ENCODE data around the gene PARD3.

The PARD3 gene

DNA sequence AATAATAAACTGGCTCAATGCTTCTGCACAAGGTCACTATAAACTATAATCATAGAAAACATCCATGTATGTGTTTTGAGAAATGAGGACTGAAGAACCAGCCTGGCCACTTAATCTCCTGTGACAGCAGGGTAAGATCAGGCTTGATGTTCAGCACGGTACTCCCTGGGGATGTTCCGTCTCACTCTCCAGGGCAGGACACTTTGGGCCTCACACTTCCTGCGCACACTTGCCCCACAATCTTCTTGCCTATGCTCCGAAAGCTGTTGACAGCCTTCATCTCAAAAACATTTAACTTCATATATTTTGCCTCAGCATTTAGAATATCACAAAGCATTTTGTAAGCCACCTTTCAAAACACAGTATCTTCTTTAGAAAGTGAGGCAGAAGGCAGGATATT, 92.7 kb downstream of the PARD3 start:
- no peaks in the 10 kb centered on the region for H3K9me3 ChIP-seq (ENCODE audit: control insufficient read depth, low read length)
- H3K27ac ChIP-seq (ENCODE audit: insufficient read depth, low read length, poor library complexity, severe bottlenecking): no peak overlapping the region
- no peaks in the 10 kb centered on the region for H3K36me3 ChIP-seq (ENCODE audit: control insufficient read depth, insufficient read depth, low read length)
- H3K4me3 ChIP-seq (ENCODE audit: insufficient read depth, low read depth, low read length, poor library complexity, severe bottlenecking): no peak overlapping the region
- no peak for DNase-seq
- no peaks in the 10 kb centered on the region for H3K4me1 ChIP-seq (ENCODE audit: control insufficient read depth, insufficient read depth, low read length, poor library complexity, severe bottlenecking)
- H3K27me3 ChIP-seq (replicated peaks; ENCODE audit: control insufficient read depth, insufficient read depth, low read length, poor library complexity, severe bottlenecking): no peaks in the 10 kb centered on the region

DNA sequence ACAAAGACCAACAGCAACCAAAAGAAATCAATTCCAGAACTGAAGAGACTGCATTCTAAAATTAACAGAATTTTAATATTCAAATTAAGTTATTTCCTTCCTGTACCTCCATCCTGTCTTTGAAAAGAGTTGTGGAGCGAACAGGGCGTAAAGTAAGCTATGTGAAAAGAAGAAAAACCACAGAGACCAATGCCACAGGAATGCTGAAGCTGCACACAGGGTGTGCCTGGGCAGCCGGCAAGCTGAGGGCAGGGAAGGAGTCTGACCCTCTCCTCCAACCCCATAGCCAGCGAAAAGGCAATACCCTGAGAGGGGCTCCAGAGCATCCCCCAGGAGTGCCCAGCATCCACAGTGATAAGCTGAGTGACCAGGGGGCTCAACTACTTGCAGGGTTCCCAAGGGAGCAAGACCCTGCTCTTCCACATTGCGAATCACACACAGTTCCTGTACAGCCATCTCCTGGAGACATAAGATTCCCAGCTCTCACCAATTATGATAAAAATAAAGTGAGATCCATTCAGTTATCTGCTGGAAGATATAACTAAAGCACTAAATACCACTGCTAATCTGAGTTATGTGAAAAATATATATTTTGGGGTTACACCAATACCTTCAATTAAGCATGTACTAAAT, 93.8 kb downstream of the PARD3 start:
- H3K4me3 ChIP-seq (ENCODE audit: insufficient read depth, low read depth, low read length, poor library complexity, severe bottlenecking): no peak overlapping the region

GRCh38 chr10:34719746-34720145, 95.3 kb downstream of the PARD3 start:
- H3K9me3 ChIP-seq (ENCODE audit: control insufficient read depth, low read length): no peaks in the 10 kb centered on the region
- no peaks in the 10 kb centered on the region for H3K27me3 ChIP-seq (replicated peaks; ENCODE audit: control insufficient read depth, insufficient read depth, low read length, poor library complexity, severe bottlenecking)
- no peaks in the 10 kb centered on the region for H3K36me3 ChIP-seq (ENCODE audit: control insufficient read depth, insufficient read depth, low read length)
- no peak for DNase-seq
- H3K27ac ChIP-seq (ENCODE audit: insufficient read depth, low read length, poor library complexity, severe bottlenecking): no peak overlapping the region
- no peak overlapping the region for H3K4me3 ChIP-seq (ENCODE audit: insufficient read depth, low read depth, low read length, poor library complexity, severe bottlenecking)
- H3K4me1 ChIP-seq (ENCODE audit: control insufficient read depth, insufficient read depth, low read length, poor library complexity, severe bottlenecking): no peaks in the 10 kb centered on the region

More for the DNA sequence above, 93.8 kb downstream of the PARD3 start:
- Histone ChIP-seq H3K9me3 (ENCODE audit: control insufficient read depth, low read length) (no peaks in the 10 kb centered on the region), H3K27ac (ENCODE audit: insufficient read depth, low read length, poor library complexity, severe bottlenecking) (no peak overlapping the region), H3K4me1 (ENCODE audit: control insufficient read depth, insufficient read depth, low read length, poor library complexity, severe bottlenecking) (no peaks in the 10 kb centered on the region), H3K36me3 (ENCODE audit: control insufficient read depth, insufficient read depth, low read length) (no peaks in the 10 kb centered on the region), H3K27me3 (replicated peaks; ENCODE audit: control insufficient read depth, insufficient read depth, low read length, poor library complexity, severe bottlenecking) (no peaks in the 10 kb centered on the region)
- no peak for DNase-seq

- H3K27me3 ChIP-seq (replicated peaks; ENCODE audit: control insufficient read depth, insufficient read depth, low read length, poor library complexity, severe bottlenecking): no peaks in the 10 kb centered on the region
- H3K4me3 ChIP-seq (ENCODE audit: insufficient read depth, low read depth, low read length, poor library complexity, severe bottlenecking): no peak overlapping the region
- no peaks in the 10 kb centered on the region for H3K9me3 ChIP-seq (ENCODE audit: control insufficient read depth, low read length)
- H3K4me1 ChIP-seq (ENCODE audit: control insufficient read depth, insufficient read depth, low read length, poor library complexity, severe bottlenecking): no peaks in the 10 kb centered on the region
- no peaks in the 10 kb centered on the region for H3K36me3 ChIP-seq (ENCODE audit: control insufficient read depth, insufficient read depth, low read length)
- no peak overlapping the region for H3K27ac ChIP-seq (ENCODE audit: insufficient read depth, low read length, poor library complexity, severe bottlenecking)
- no peak for DNase-seq
Observed at GRCh38 chr10:34719328-34719727, 95.8 kb downstream of the PARD3 start.

- Histone ChIP-seq H3K27me3 (replicated peaks; ENCODE audit: control insufficient read depth, insufficient read depth, low read length, poor library complexity, severe bottlenecking) (no peaks in the 10 kb centered on the region), H3K4me3 (ENCODE audit: insufficient read depth, low read depth, low read length, poor library complexity, severe bottlenecking) (no peak overlapping the region), H3K36me3 (ENCODE audit: control insufficient read depth, insufficient read depth, low read length) (no peaks in the 10 kb centered on the region), H3K9me3 (ENCODE audit: control insufficient read depth, low read length) (no peaks in the 10 kb centered on the region), H3K4me1 (ENCODE audit: control insufficient read depth, insufficient read depth, low read length, poor library complexity, severe bottlenecking) (no peaks in the 10 kb centered on the region), H3K27ac (ENCODE audit: insufficient read depth, low read length, poor library complexity, severe bottlenecking) (no peak overlapping the region)
- DNase-seq: no peak
Observed at GRCh38 chr10:34717429-34717828, 97.7 kb downstream of the PARD3 start.

- Histone ChIP-seq H3K4me1 (ENCODE audit: control insufficient read depth, insufficient read depth, low read length, poor library complexity, severe bottlenecking) (no peaks in the 10 kb centered on the region), H3K27ac (ENCODE audit: insufficient read depth, low read length, poor library complexity, severe bottlenecking) (no peak overlapping the region), H3K9me3 (ENCODE audit: control insufficient read depth, low read length) (no peaks in the 10 kb centered on the region), H3K36me3 (ENCODE audit: control insufficient read depth, insufficient read depth, low read length) (no peaks in the 10 kb centered on the region), H3K27me3 (replicated peaks; ENCODE audit: control insufficient read depth, insufficient read depth, low read length, poor library complexity, severe bottlenecking) (no peaks in the 10 kb centered on the region), H3K4me3 (ENCODE audit: insufficient read depth, low read depth, low read length, poor library complexity, severe bottlenecking) (no peak overlapping the region)
- DNase-seq: no peak
Observed at GRCh38 chr10:34716958-34717357, 98.1 kb downstream of the PARD3 start.

DNA sequence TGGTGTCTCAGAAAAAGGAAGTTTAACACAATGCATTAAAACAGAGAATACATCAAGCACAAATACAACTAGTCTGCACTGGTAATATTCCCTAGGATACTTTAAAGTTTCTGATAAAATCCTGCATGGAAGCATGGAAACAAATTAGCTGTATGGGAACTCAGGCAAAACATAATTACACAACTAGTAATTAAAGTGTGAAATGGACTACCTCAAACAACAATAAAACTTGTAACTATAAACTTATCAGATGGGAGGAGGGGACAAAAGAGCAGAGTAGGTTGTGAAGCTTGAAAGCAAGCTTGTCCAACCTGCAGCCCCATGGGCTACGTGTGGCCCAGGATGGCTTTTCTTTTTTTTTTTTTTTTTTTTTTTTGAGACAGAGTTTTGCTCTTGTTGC, 98.9 kb downstream of the PARD3 start:
- no peaks in the 10 kb centered on the region for H3K27me3 ChIP-seq (replicated peaks; ENCODE audit: control insufficient read depth, insufficient read depth, low read length, poor library complexity, severe bottlenecking)
- no peak overlapping the region for H3K4me3 ChIP-seq (ENCODE audit: insufficient read depth, low read depth, low read length, poor library complexity, severe bottlenecking)
- H3K36me3 ChIP-seq (ENCODE audit: control insufficient read depth, insufficient read depth, low read length): no peaks in the 10 kb centered on the region
- H3K9me3 ChIP-seq (ENCODE audit: control insufficient read depth, low read length): no peaks in the 10 kb centered on the region
- H3K4me1 ChIP-seq (ENCODE audit: control insufficient read depth, insufficient read depth, low read length, poor library complexity, severe bottlenecking): no peaks in the 10 kb centered on the region
- H3K27ac ChIP-seq (ENCODE audit: insufficient read depth, low read length, poor library complexity, severe bottlenecking): no peak overlapping the region
- no peak for DNase-seq

DNA sequence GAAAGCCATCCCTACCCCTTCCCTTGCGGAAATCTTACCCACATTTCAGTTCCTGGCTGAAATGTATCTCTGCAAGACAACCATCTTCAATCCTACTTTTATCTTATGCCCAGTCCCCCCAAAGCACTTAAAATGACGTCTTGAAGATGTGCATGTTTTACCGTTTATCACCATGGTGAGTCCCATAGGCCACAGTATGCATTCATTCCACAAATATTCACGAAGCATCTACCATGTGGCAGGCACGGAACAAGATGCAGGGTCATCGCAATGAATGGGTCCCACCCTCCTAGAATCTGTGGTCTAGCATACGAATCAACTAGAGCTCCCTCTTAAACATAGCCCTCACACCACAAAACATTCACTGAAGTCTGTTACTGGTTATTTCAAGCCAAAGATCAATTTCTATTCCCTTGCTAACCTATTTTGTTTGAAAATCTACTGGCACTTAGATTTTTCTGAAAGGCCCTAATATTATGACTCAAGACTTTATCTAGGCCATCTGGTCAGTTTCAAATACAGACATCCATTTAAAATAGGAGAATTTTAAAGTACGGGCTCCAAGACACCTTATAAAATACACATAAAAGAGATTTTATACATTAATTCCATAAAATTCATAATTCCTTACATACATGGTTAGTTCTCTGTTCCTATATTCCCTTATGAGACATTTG, 99.4 kb downstream of the PARD3 start:
- H3K4me1 ChIP-seq (ENCODE audit: control insufficient read depth, insufficient read depth, low read length, poor library complexity, severe bottlenecking): no peaks in the 10 kb centered on the region
- no peak for DNase-seq
- H3K27ac ChIP-seq (ENCODE audit: insufficient read depth, low read length, poor library complexity, severe bottlenecking): no peak overlapping the region
- no peaks in the 10 kb centered on the region for H3K36me3 ChIP-seq (ENCODE audit: control insufficient read depth, insufficient read depth, low read length)
- no peaks in the 10 kb centered on the region for H3K27me3 ChIP-seq (replicated peaks; ENCODE audit: control insufficient read depth, insufficient read depth, low read length, poor library complexity, severe bottlenecking)
- no peaks in the 10 kb centered on the region for H3K9me3 ChIP-seq (ENCODE audit: control insufficient read depth, low read length)
- no peak overlapping the region for H3K4me3 ChIP-seq (ENCODE audit: insufficient read depth, low read depth, low read length, poor library complexity, severe bottlenecking)

GRCh38 chr10:34713875-34714274, 101.2 kb downstream of the PARD3 start:
- DNase-seq: no peak
- Histone ChIP-seq H3K27me3 (replicated peaks; ENCODE audit: control insufficient read depth, insufficient read depth, low read length, poor library complexity, severe bottlenecking) (no peaks in the 10 kb centered on the region), H3K4me3 (ENCODE audit: insufficient read depth, low read depth, low read length, poor library complexity, severe bottlenecking) (no peak overlapping the region), H3K9me3 (ENCODE audit: control insufficient read depth, low read length) (no peaks in the 10 kb centered on the region), H3K36me3 (ENCODE audit: control insufficient read depth, insufficient read depth, low read length) (no peaks in the 10 kb centered on the region), H3K4me1 (ENCODE audit: control insufficient read depth, insufficient read depth, low read length, poor library complexity, severe bottlenecking) (no peaks in the 10 kb centered on the region), H3K27ac (ENCODE audit: insufficient read depth, low read length, poor library complexity, severe bottlenecking) (no peak overlapping the region)

- H3K4me3 ChIP-seq (ENCODE audit: insufficient read depth, low read depth, low read length, poor library complexity, severe bottlenecking): no peak overlapping the region
- H3K27me3 ChIP-seq (replicated peaks; ENCODE audit: control insufficient read depth, insufficient read depth, low read length, poor library complexity, severe bottlenecking): no peaks in the 10 kb centered on the region
- H3K27ac ChIP-seq (ENCODE audit: insufficient read depth, low read length, poor library complexity, severe bottlenecking): no peak overlapping the region
- H3K36me3 ChIP-seq (ENCODE audit: control insufficient read depth, insufficient read depth, low read length): no peaks in the 10 kb centered on the region
- H3K9me3 ChIP-seq (ENCODE audit: control insufficient read depth, low read length): no peaks in the 10 kb centered on the region
- no peaks in the 10 kb centered on the region for H3K4me1 ChIP-seq (ENCODE audit: control insufficient read depth, insufficient read depth, low read length, poor library complexity, severe bottlenecking)
- no peak for DNase-seq
Observed at GRCh38 chr10:34711500-34711899, 103.6 kb downstream of the PARD3 start.
